HepG2 (cell line): Measurements from ENCODE around the gene KIAA1191. TPM values are rescaled to one million over a fixed set of nuclear protein-coding genes. Genes with fewer than 3 reads are reported as not detected.

ENCODE experiments used
- EED ChIP-seq: sonication (generic); formaldehyde crosslinking; IDR thresholded peaks from 2 replicates; pipeline ENCODE4 v1.5.0; 2020; ENCODE audit warnings: mild to moderate bottlenecking, missing genetic modification reagents
- GABPA ChIP-seq, 2 experiments: IDR thresholded peaks; 2 replicates each; pipeline ENCODE4 v1.6.1; 2011 to 2016; ENCODE audit warnings: low read depth in 2 of 2, low read length in 1 of 2, missing biosample characterization in 1 of 2, missing genetic modification characterization in 1 of 2
- MZF1 ChIP-seq: sonication (generic); formaldehyde crosslinking; IDR thresholded peaks from 2 replicates; pipeline ENCODE4 v1.8.1; 2023; ENCODE audit warnings: mild to moderate bottlenecking, missing genetic modification reagents, borderline replicate concordance
- NCOA1 ChIP-seq: sonication (generic); formaldehyde crosslinking; IDR thresholded peaks from 2 replicates; pipeline ENCODE4 v1.9.0; 2021; ENCODE audit warnings: missing genetic modification reagents
- NFE2L1 ChIP-seq: sonication (generic); formaldehyde crosslinking; IDR thresholded peaks from 2 replicates; pipeline ENCODE4 v1.4.0; 2020; ENCODE audit warnings: missing genetic modification reagents, mild to moderate bottlenecking, borderline replicate concordance
- SP5 ChIP-seq: IDR thresholded peaks from 2 replicates; pipeline ENCODE4 v1.6.1; 2016; ENCODE audit warnings: low read depth, borderline replicate concordance
- TBX2 ChIP-seq: sonication (generic); formaldehyde crosslinking; IDR thresholded peaks from 2 replicates; pipeline ENCODE4 v1.5.0; 2020; ENCODE audit warnings: missing genetic modification reagents, mild to moderate bottlenecking, borderline replicate concordance
- ZNF337 ChIP-seq: sonication (generic); formaldehyde crosslinking; IDR thresholded peaks from 2 replicates; pipeline ENCODE4 v1.5.1; 2020; ENCODE audit warnings: missing genetic modification reagents, low read depth, mild to moderate bottlenecking, borderline replicate concordance
- ZNF367 ChIP-seq: sonication (generic); formaldehyde crosslinking; IDR thresholded peaks from 2 replicates; pipeline ENCODE4 v1.4.0; 2020; ENCODE audit warnings: missing genetic modification reagents, borderline replicate concordance
- ZNF557 ChIP-seq: sonication (generic); formaldehyde crosslinking; IDR thresholded peaks from 2 replicates; pipeline ENCODE4 v1.4.0; 2020; ENCODE audit warnings: missing genetic modification reagents
- ZNF629 ChIP-seq: sonication (generic); formaldehyde crosslinking; conservative IDR thresholded peaks from 2 replicates; pipeline ENCODE4 v1.5.0; 2020; ENCODE audit warnings: missing genetic modification reagents
- ZNF674 ChIP-seq: sonication (generic); formaldehyde crosslinking; IDR thresholded peaks from 2 replicates; pipeline ENCODE4 v1.5.0; 2020; ENCODE audit warnings: low read depth, mild to moderate bottlenecking, missing genetic modification reagents
- ZNF766 ChIP-seq: sonication (generic); formaldehyde crosslinking; IDR thresholded peaks from 2 replicates; pipeline ENCODE4 v1.5.0; 2020; ENCODE audit warnings: missing genetic modification reagents, borderline replicate concordance
- ZNF788 ChIP-seq: sonication (generic); formaldehyde crosslinking; IDR thresholded peaks from 2 replicates; pipeline ENCODE4 v1.5.0; 2020; ENCODE audit warnings: mild to moderate bottlenecking, missing genetic modification reagents, borderline replicate concordance
- ZNF816 ChIP-seq: sonication (generic); formaldehyde crosslinking; IDR thresholded peaks from 2 replicates; pipeline ENCODE4 v1.8.0; 2022; ENCODE audit warnings: missing genetic modification reagents, mild to moderate bottlenecking, borderline replicate concordance
- ZSCAN25 ChIP-seq: sonication (generic); formaldehyde crosslinking; IDR thresholded peaks from 2 replicates; pipeline ENCODE4 v1.8.0; 2022; ENCODE audit warnings: mild to moderate bottlenecking, missing genetic modification reagents
- polyA plus RNA-seq, 8 experiments: library from polyadenylated mRNA; depleted of rRNA in 3 of 8; stranded (reverse) in 7 of 8; unstranded in 1 of 8; fragments of >200 nt; fragmentation: Illumina TruSeq in 4 of 8; extraction: Trizol in 4 of 8; gene quantifications; 2 replicates each; pipeline versions ENCODE4 v1.2.1 to v1.2.3, GENCODE V29; 2011 to 2016; ENCODE audit warnings: low read depth in 4 of 8, missing spikeins in 1 of 8, mixed read lengths in 1 of 8; ENCODE audit not compliant: insufficient read depth in 1 of 8
- total RNA-seq, 5 experiments: library from RNA; depleted of rRNA; stranded (reverse); fragments of >200 nt; fragmentation: Illumina TruSeq; extraction: Trizol; gene quantifications; 2 replicates each; pipeline ENCODE4 v1.2.3, GENCODE V29; 2016; ENCODE audit warnings: low read depth in 1 of 5
- TF ChIP-seq, protein P1 (sequence below): sonication (generic); formaldehyde crosslinking; conservative IDR thresholded peaks from 2 replicates; pipeline ENCODE4 v1.8.0; 2022; ENCODE audit warnings: low read depth, missing genetic modification reagents
- TF ChIP-seq, protein P2 (sequence below): sonication (generic); formaldehyde crosslinking; IDR thresholded peaks from 2 replicates; pipeline ENCODE4 v1.5.1; 2020; ENCODE audit warnings: missing genetic modification reagents, mild to moderate bottlenecking, borderline replicate concordance
- TF ChIP-seq, protein P3 (sequence below): sonication (generic); formaldehyde crosslinking; IDR thresholded peaks from 2 replicates; pipeline ENCODE4 v1.5.0; 2020; ENCODE audit warnings: mild to moderate bottlenecking, missing genetic modification reagents
- TF ChIP-seq, protein P4 (sequence below): IDR thresholded peaks from 2 replicates; pipeline ENCODE4 v1.6.1; 2016; ENCODE audit warnings: missing biosample characterization, missing genetic modification reagents, low read depth

Gene KIAA1191
- total and polyA plus RNA-seq, 2 of the 13 experiments (the other 11 are each of a cell fraction or from before 2014, with no cell fraction given) = 63.6 to 103 TPM

DNA sequence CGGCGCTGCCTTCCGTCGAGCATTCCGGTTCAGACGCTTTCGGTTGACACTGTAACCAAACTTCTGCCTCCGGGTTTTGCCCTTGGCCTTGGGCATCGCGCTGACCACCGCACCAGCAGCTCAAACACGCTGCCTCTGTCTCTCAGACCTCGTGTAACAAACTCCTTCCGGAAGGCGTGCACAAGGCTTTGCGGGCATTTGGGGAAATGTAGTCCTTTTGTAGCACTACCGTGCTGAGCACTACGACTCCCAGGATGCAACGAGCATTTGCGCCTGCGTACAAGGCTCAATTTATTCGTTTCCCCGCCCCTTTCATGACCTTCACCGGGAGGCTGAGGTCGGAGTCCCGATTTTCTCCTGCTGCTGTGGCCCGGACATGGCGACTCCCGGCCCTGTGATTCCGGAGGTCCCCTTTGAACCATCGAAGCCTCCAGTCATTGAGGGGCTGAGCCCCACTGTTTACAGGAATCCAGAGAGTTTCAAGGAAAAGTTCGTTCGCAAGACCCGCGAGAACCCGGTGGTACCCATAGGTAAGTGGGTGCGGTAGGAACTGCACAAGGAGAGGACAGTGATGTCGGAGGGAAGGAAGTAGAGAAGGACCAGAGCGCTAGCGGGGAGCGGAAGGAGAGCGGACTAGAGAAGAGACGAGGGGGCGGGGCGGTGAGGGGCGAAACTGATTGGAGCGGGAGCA, 27.0 kb upstream of the KIAA1191 start, which contains the start of the genes HIGD2A and NOP16 (continued):
- TF ChIP-seq EED (CRISPR knock-in tag) (0 out of 2 replicates have a peak, but pooled peaks have one; percentile 65), TBX2 (CRISPR knock-in tag) (peak; percentile 56; the same call in 1 of the 2 replicates), ZNF788 (no peak; the same call in 1 of the 2 replicates), MZF1 (CRISPR knock-in tag) (no peak), ZNF816 (CRISPR knock-in tag) (no peak), ZSCAN25 (CRISPR knock-in tag) (peak; percentile 71; the same call in 1 of the 2 replicates), NCOA1 (CRISPR knock-in tag) (peak; percentile 16; the same call in 1 of the 2 replicates), GABPA (IDR thresholded peaks at IDR 0.05; ENCODE audit: low read depth, low read length) (peak; percentile 88), GABPA (CRISPR knock-in tag; IDR thresholded peaks at IDR 0.05; ENCODE audit: low read depth) (peak; percentile 93), NFE2L1 (CRISPR knock-in tag) (no peak), ZNF337 (peak; percentile 89; the same call in 1 of the 2 replicates), ZNF557 (CRISPR knock-in tag) (no peak), ZNF367 (CRISPR knock-in tag) (no peak), ZNF674 (CRISPR knock-in tag) (no peak), ZNF766 (CRISPR knock-in tag) (0 out of 2 replicates have a peak, but pooled peaks have one; percentile 24), ZNF629 (CRISPR knock-in tag) (no peak; the same call in none of the 2 replicates), SP5 (CRISPR knock-in tag) (peak; percentile 39; the same call in 1 of the 2 replicates)
- TF ChIP-seq, protein P1, sequence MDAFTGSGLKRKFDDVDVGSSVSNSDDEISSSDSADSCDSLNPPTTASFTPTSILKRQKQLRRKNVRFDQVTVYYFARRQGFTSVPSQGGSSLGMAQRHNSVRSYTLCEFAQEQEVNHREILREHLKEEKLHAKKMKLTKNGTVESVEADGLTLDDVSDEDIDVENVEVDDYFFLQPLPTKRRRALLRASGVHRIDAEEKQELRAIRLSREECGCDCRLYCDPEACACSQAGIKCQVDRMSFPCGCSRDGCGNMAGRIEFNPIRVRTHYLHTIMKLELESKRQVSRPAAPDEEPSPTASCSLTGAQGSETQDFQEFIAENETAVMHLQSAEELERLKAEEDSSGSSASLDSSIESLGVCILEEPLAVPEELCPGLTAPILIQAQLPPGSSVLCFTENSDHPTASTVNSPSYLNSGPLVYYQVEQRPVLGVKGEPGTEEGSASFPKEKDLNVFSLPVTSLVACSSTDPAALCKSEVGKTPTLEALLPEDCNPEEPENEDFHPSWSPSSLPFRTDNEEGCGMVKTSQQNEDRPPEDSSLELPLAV (CRISPR knock-in tag) = no peak
- TF ChIP-seq, protein P2, sequence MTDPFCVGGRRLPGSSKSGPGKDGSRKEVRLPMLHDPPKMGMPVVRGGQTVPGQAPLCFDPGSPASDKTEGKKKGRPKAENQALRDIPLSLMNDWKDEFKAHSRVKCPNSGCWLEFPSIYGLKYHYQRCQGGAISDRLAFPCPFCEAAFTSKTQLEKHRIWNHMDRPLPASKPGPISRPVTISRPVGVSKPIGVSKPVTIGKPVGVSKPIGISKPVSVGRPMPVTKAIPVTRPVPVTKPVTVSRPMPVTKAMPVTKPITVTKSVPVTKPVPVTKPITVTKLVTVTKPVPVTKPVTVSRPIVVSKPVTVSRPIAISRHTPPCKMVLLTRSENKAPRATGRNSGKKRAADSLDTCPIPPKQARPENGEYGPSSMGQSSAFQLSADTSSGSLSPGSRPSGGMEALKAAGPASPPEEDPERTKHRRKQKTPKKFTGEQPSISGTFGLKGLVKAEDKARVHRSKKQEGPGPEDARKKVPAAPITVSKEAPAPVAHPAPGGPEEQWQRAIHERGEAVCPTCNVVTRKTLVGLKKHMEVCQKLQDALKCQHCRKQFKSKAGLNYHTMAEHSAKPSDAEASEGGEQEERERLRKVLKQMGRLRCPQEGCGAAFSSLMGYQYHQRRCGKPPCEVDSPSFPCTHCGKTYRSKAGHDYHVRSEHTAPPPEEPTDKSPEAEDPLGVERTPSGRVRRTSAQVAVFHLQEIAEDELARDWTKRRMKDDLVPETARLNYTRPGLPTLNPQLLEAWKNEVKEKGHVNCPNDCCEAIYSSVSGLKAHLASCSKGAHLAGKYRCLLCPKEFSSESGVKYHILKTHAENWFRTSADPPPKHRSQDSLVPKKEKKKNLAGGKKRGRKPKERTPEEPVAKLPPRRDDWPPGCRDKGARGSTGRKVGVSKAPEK (CRISPR knock-in tag) = peak; percentile 72; the same call in 1 of the 2 replicates
- TF ChIP-seq, protein P3, sequence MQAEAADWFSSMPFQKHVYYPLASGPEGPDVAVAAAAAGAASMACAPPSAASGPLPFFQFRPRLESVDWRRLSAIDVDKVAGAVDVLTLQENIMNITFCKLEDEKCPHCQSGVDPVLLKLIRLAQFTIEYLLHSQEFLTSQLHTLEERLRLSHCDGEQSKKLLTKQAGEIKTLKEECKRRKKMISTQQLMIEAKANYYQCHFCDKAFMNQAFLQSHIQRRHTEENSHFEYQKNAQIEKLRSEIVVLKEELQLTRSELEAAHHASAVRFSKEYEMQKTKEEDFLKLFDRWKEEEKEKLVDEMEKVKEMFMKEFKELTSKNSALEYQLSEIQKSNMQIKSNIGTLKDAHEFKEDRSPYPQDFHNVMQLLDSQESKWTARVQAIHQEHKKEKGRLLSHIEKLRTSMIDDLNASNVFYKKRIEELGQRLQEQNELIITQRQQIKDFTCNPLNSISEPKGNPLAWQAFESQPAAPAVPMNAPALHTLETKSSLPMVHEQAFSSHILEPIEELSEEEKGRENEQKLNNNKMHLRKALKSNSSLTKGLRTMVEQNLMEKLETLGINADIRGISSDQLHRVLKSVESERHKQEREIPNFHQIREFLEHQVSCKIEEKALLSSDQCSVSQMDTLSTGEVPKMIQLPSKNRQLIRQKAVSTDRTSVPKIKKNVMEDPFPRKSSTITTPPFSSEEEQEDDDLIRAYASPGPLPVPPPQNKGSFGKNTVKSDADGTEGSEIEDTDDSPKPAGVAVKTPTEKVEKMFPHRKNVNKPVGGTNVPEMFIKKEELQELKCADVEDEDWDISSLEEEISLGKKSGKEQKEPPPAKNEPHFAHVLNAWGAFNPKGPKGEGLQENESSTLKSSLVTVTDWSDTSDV (CRISPR knock-in tag) = peak; percentile 88; the same call in 1 of the 2 replicates
- TF ChIP-seq, protein P4, sequence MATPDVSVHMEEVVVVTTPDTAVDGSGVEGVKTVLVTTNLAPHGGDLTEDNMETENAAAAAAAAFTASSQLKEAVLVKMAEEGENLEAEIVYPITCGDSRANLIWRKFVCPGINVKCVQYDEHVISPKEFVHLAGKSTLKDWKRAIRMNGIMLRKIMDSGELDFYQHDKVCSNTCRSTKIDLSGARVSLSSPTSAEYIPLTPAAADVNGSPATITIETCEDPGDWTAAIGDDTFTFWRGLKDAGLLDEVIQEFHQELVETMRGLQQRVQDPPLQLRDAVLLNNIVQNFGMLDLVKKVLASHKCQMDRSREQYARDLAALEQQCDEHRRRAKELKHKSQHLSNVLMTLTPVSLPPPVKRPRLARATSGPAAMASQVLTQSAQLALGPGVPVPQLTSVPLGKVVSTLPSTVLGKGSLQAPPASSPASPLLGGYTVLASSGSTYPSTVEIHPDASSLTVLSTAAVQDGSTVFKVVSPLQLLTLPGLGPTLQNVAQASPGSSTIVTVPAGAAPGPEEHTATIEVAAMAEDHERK (CRISPR knock-in tag) = peak; percentile 41
